Activated CD4-positive, alpha-beta T cell treated with anti-CD3 and anti-CD28 coated beads, Interleukin-2, amount 50 U/mL, for 48 hours (primary cell): ENCODE results near the gene RNF214.
"Not testable (repeated sequence)": the region's sequence is repeated elsewhere in the genome, so short reads cannot be mapped to it uniquely, and the experiment has no call there.

Experiments used
- DNase-seq, 2 experiments: peaks; one replicate each; pipeline ENCODE4 v3.0.0-alpha.2; 2020

The RNF214 gene

DNA sequence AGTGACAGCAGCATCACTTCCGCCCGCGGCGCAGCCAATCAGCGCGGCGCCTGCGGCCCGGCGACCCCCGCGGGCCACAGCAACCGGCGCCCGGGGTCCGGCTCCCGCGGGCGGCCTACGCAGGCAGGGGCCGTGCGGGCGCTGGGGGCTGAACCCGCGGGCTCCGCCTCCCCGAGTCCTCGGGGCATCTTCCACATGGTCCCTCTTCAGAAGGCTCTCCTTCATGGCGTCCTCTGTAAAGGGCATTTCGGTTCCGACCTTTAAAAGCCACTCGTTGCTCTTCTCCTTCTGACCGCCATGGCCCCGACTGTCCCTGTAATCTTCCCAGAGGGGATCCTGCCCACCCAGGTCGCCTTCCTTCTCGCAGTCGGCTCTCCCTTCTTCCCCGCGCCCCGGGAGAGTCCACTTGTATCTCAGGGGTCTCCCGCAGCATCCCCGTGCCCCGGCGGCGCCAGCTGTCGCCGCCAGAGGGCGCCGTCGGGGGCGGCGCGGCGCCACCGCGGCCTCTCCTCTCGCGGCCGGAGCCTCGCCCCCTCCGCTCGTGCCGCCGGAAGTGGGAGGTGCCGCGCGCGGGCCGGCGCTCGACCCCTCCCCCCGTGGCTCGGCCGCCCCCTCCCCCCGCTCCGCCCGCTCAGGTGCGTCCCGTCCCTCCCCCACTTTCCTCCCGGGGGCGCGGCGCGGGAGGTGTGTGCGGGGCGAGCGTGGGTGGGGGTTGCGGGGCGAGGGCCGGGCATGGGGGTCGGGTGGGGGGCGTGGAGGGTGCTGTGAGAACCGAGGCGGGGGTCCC is at the start of gene RNF214:
TSS of gene RNF214 (plus strand) at position 580 of the 787 bp plus-strand sequence. CDS start 1,602 bp downstream, outside the sequence.
- DNase-seq, result peak; percentile 72

DNA sequence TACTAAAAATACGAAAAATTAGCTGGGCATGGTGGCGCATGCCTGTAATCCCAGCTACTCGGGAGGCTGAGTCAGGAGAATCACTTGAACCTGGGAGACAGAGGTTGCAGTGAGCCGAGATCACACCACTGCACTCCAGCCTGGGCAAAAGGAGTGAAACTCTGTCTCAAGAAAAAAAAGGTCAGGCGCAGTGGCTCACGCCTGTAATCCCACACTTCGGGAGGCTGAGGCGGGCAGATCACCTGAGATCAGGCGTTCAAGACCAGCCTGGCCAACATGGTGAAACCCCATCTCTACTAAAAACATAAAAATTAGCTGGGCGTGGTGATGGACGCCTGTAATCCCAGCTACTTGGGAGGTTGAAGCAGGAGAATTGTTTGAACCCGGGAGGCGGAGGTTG is 49.3 kb upstream of the RNF214 start:
- not testable (repeated sequence) for DNase-seq

GRCh38 chr11:117183724-117184349 is 48.6 kb upstream of the RNF214 start:
- DNase-seq, result peak in 1 of 2 experiments; percentile 1

DNA sequence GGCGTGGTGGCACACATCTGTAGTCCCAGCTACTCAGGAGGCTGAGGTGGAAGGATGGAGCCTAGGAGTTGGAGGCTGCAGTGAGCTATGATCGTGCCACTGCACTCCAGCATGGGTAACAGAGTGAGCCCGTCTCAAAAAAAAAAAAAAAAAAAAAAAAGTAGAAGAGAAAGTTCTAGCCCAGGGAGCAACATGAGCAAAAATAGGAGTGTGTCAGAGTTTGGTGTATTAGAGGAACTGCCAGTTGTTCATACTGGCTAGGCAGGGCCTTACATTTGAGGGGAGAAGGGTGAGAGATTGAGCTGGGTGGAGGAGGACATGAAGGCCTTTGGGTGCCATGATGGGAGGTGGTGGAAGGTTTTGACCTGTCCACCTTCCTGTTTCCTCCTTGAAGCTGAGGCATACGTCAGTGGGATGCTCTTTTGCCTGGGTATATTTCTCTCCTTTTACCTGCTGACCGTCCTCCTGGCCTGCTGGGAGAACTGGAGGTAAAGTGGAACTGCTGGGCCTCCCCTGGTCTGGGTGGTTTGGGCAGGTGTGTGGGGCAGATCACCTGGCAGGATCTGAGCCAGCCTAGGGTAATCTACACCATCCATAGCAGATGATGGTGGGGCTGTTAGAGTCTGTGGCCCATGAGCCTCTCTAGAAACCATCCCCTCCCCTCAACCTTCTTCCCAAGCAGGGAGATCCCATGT is 46.6 kb upstream of the RNF214 start:
- DNase-seq, result no peak

- DNase-seq, result no peak
Observed at GRCh38 chr11:117186431-117186761, 46.1 kb upstream of the RNF214 start.

GRCh38 chr11:117187007-117187406 is 45.5 kb upstream of the RNF214 start:
- DNase-seq, result no peak

- DNase-seq, result no peak
Observed at GRCh38 chr11:117187428-117187798, 45.1 kb upstream of the RNF214 start.

GRCh38 chr11:117187799-117188481 is 44.5 kb upstream of the RNF214 start:
- no peak for DNase-seq

DNA sequence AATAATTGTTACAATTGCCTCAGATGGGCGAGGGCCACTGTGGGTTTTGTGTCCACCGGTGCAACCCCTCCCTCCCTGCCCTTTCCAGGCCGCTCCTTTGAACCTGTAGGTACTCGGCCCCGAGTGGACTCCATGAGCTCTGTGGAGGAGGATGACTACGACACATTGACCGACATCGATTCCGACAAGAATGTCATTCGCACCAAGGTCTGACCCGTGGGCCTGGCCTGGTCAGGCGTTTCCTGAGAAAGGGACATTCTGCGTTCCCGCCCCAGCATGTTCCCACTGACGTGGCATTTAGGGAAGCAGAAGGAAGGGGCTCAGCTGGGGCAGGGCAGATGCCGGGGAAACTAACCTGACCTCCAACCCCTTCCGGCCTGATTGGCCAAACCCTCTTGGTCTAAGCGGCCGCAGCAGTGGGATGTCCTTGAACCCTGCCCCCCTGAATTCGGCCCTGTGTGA is 43.8 kb upstream of the RNF214 start:
- DNase-seq, result no peak

DNA sequence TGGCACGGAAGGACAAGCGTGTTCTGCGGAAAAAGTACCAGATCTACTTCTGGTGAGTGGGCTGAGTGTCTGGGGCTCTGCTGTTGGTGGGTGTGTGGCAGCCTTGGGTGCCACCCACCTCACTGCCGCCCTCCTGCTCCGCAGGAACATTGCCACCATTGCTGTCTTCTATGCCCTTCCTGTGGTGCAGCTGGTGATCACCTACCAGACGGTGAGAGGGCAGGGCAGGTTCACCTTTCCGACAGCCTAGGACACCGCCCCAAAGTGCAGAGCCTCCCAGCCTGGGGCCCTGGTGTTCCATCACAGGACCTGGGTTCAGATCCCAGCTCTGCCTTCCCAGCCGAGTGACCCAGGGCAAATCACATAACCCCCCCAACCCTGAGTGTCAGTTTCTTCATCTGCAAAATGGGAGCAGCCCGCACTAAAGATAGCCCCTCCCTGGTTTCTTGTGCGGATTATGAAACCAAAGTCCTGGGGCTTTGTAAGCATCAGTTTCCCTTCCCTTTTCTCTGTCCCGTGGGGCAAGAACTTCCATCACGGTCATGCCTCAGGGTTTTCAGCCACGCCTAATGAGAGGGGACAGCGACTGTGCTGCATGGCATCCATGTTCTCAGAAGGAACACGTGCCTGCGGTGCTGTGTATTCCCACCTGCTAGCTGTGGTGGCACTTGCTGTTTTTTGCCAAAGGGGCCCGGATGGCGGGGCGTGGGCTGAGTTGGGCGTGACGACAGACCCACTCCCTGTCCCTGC is 43.1 kb upstream of the RNF214 start:
- DNase-seq, result no peak

GRCh38 chr11:117189941-117190544 is 42.4 kb upstream of the RNF214 start:
- no peak for DNase-seq

- no peak for DNase-seq
Observed at GRCh38 chr11:117191680-117192400, 40.6 kb upstream of the RNF214 start.

GRCh38 chr11:117192401-117192875 is 40.0 kb upstream of the RNF214 start:
- no peak for DNase-seq

GRCh38 chr11:117193130-117194020 is 39.1 kb upstream of the RNF214 start:
- DNase-seq, result no peak

GRCh38 chr11:117194267-117194666 is 38.2 kb upstream of the RNF214 start:
- no peak for DNase-seq

GRCh38 chr11:117195258-117195657 is 37.2 kb upstream of the RNF214 start:
- no peak for DNase-seq

DNA sequence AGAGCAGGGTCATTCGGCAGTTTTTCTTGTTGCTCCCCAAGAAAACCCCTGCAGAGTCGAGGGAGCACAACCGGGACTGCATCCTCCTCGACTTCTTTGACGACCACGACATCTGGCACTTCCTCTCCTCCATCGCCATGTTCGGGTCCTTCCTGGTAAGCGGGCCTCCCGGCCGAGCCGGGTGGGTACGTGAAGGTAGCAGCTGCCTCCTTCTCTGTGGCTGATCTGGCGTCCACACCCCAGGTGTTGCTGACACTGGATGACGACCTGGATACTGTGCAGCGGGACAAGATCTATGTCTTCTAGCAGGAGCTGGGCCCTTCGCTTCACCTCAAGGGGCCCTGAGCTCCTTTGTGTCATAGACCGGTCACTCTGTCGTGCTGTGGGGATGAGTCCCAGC is 36.7 kb upstream of the RNF214 start:
- no peak for DNase-seq

DNA sequence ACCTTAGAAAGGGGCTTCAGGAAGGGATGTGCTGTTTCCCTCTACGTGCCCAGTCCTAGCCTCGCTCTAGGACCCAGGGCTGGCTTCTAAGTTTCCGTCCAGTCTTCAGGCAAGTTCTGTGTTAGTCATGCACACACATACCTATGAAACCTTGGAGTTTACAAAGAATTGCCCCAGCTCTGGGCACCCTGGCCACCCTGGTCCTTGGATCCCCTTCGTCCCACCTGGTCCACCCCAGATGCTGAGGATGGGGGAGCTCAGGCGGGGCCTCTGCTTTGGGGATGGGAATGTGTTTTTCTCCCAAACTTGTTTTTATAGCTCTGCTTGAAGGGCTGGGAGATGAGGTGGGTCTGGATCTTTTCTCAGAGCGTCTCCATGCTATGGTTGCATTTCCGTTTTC is 35.5 kb upstream of the RNF214 start:
- no peak for DNase-seq

DNA sequence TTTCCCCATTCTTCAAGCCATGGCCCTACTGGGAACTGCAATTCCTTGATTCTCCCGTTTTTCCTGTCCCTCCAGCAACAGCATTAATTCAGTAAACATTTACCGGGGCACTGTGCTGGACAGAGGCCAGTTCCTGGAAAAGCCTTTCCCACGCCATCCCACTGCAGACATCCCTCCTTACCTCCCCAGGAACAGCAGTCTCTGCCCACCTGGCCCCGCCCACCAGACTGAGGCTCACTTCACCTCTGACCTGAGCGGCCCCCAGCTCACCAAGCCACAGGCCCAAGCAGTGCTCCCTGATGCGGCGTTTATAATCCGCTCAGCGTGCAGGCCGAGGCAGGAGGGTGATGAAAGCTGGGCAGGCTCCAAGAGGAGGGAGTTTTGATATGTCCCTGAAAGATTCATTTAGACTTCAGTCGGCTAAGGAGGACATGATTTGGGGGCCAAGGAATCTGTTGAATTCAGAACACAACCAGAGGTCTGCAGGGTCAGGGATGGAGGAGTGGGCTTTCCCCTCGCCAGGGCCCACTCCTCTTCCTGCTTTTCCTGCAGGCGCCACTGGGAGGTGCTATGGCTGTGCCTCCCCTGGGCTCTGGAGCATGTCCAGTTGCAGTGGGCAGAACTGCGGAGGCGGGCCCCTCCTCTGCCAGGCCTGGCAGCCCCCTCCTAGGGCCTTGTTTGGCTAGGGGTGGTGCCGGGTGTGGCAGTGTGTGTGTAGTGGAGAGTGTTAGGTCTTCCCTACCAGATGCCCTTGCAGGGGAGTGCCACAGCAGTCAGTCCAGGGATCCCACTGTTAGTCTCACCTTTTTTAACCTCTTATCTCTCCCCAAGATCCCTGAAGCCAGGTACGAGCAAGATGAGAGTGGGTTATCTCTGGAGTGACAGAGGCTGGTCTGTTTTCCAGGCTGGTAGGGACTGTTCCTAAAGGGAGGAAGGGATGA is 34.7 kb upstream of the RNF214 start:
- DNase-seq, result no peak
